ENCODE data around the gene MIER1.

- TF ChIP-seq CTCF (IDR thresholded peaks at IDR 0.05): no peak
- no peak for TF ChIP-seq POLR2A (IDR thresholded peaks at IDR 0.05)
These were observed 94.9 kb downstream of the MIER1 start for GRCh38 chr1:67019600-67020136.
